IMR-90 (cell line): ENCODE data around the gene DAAM2. TPM values are rescaled to one million over a fixed set of nuclear protein-coding genes. Genes with fewer than 3 reads are reported as not detected.

Experiments used
- ATAC-seq: fragments of 200-7000 bp; cut with Tn5 transposase; 2 replicates; pipeline ENCODE4 v1.9.1; 2020; ENCODE audit warnings: low read depth, mild to moderate bottlenecking, moderate library complexity
- BruUV-seq: library from RNA; stranded (reverse); fragments of 400-500 nt; replicated peaks from 2 replicates; lab custom pipeline; 2021; lab: Mats Ljungman, UMichigan
- CTCF ChIA-PET: fragments of 300-600 bp; formaldehyde crosslinking; extraction: SDS; loops from one replicate; lab custom pipeline; 2021; ENCODE audit warnings: antibody characterized with exemption; lab: Yijun Ruan, JAX
- POLR2A ChIA-PET: fragments of 300-600 bp; sonication (Branson Sonifier 250); formaldehyde crosslinking; loops from one replicate; lab custom pipeline; 2022; ENCODE audit warnings: antibody characterized with exemption; ENCODE audit not compliant: unreplicated experiment; lab: Charles Lee
- DNase-seq: peaks from one replicate; pipeline ENCODE4 v3.0.0; 2013
- H2AFZ ChIP-seq: replicated peaks from 2 replicates; pipeline ENCODE3; 2013; ENCODE audit warnings: low read length, mild to moderate bottlenecking; ENCODE audit not compliant: poor library complexity
- H2AK5ac ChIP-seq: 2 replicates; pipeline ENCODE4 v1.6.1; 2013; ENCODE audit warnings: low read depth, low read length, inconsistent platforms
- H2AK9ac ChIP-seq: replicated peaks from 2 replicates; pipeline ENCODE3; 2013; ENCODE audit warnings: mild to moderate bottlenecking, low read depth, low read length, moderate library complexity; ENCODE audit not compliant: poor library complexity
- H2BK120ac ChIP-seq: 2 replicates; pipeline ENCODE4 v1.6.1; 2013; ENCODE audit warnings: low read depth, low read length, inconsistent platforms
- H2BK15ac ChIP-seq: 3 replicates; pipeline ENCODE4 v1.6.1; 2013; ENCODE audit warnings: low read depth, low read length, inconsistent platforms
- H2BK20ac ChIP-seq: 2 replicates; pipeline ENCODE4 v1.6.1; 2013; ENCODE audit warnings: low read depth, mild to moderate bottlenecking, inconsistent platforms, low read length, moderate library complexity
- H2BK5ac ChIP-seq: 2 replicates; pipeline ENCODE4 v1.6.1; 2013; ENCODE audit warnings: mild to moderate bottlenecking, low read depth, low read length, inconsistent platforms; ENCODE audit not compliant: poor library complexity, severe bottlenecking
- H3K14ac ChIP-seq: replicated peaks from 2 replicates; pipeline ENCODE4 v1.6.1; 2013; ENCODE audit warnings: low read depth, low read length, inconsistent platforms
- H3K18ac ChIP-seq: 2 replicates; pipeline ENCODE4 v1.6.1; 2013; ENCODE audit warnings: low read depth, low read length, control low read depth
- H3K23ac ChIP-seq: 2 replicates; pipeline ENCODE4 v1.6.1; 2013; ENCODE audit warnings: low read depth, low read length, inconsistent platforms
- H3K27ac ChIP-seq: 2 replicates; pipeline ENCODE4 v1.5.1; 2013; ENCODE audit warnings: mild to moderate bottlenecking, control low read depth, low read length; ENCODE audit not compliant: insufficient read depth
- H3K27me3 ChIP-seq: 2 replicates; pipeline ENCODE4 v1.6.1; 2013; ENCODE audit warnings: low read length; ENCODE audit not compliant: control insufficient read depth, insufficient read depth
- H3K36me3 ChIP-seq: 2 replicates; pipeline ENCODE4 v1.6.1; 2013; ENCODE audit warnings: low read length, mixed read lengths; ENCODE audit not compliant: control insufficient read depth, insufficient read depth
- H3K4ac ChIP-seq: 2 replicates; pipeline ENCODE4 v1.6.1; 2013; ENCODE audit warnings: low read depth, low read length, inconsistent platforms
- H3K4me1 ChIP-seq: 2 replicates; pipeline ENCODE4 v1.6.1; 2013; ENCODE audit warnings: low read length, mixed read lengths; ENCODE audit not compliant: control insufficient read depth, insufficient read depth
- H3K4me2 ChIP-seq: 2 replicates; pipeline ENCODE4 v1.6.1; 2013; ENCODE audit warnings: low read depth, mild to moderate bottlenecking, control low read depth, low read length, moderate library complexity
- H3K4me3 ChIP-seq: 2 replicates; pipeline ENCODE4 v1.5.1; 2013; ENCODE audit warnings: low read depth, mild to moderate bottlenecking, control low read depth, low read length, moderate library complexity; ENCODE audit not compliant: insufficient read depth
- H3K56ac ChIP-seq: 2 replicates; pipeline ENCODE4 v1.6.1; 2013; ENCODE audit warnings: low read length, inconsistent platforms; ENCODE audit not compliant: insufficient read depth; ENCODE audit errors: extremely low read depth
- H3K79me1 ChIP-seq, 2 experiments: 2 replicates each; pipeline ENCODE4 v1.6.1; 2013; ENCODE audit warnings: low read length in 2 of 2, inconsistent platforms in 1 of 2, low read depth in 1 of 2
- H3K9ac ChIP-seq: 2 replicates; pipeline ENCODE4 v1.6.1; 2013; ENCODE audit warnings: low read depth, low read length, control low read depth
- H3K9me1 ChIP-seq: 2 replicates; pipeline ENCODE4 v1.6.1; 2013; ENCODE audit warnings: low read length, inconsistent platforms; ENCODE audit not compliant: insufficient read depth
- H3K9me3 ChIP-seq: 2 replicates; pipeline ENCODE4 v1.6.1; 2013; ENCODE audit warnings: low read length; ENCODE audit not compliant: control insufficient read depth, insufficient read depth
- H4K20me1 ChIP-seq: 2 replicates; pipeline ENCODE4 v1.6.1; 2013; ENCODE audit warnings: low read length, inconsistent platforms; ENCODE audit not compliant: insufficient read depth
- H4K5ac ChIP-seq: 2 replicates; pipeline ENCODE4 v1.6.1; 2013; ENCODE audit warnings: mild to moderate bottlenecking, low read depth, low read length, control low read depth
- H4K8ac ChIP-seq, 2 experiments: 2 replicates each; pipeline ENCODE4 v1.6.1; 2013; ENCODE audit warnings: low read depth in 2 of 2, low read length in 2 of 2, control low read depth in 1 of 2, inconsistent platforms in 1 of 2
- H4K91ac ChIP-seq: 2 replicates; pipeline ENCODE4 v1.6.1; 2013; ENCODE audit warnings: low read depth, low read length, inconsistent platforms; ENCODE audit not compliant: insufficient read depth
- BHLHE40 ChIP-seq: fragments of 150-350 bp; IDR thresholded peaks from 2 replicates; pipeline ENCODE4 v1.6.1; 2016; ENCODE audit warnings: mild to moderate bottlenecking, low read depth, low read length
- CEBPB ChIP-seq: IDR thresholded peaks from 2 replicates; pipeline ENCODE4 v1.6.1; 2012; ENCODE audit warnings: low read depth, low read length, improper control_type of control experiment
- CHD1 ChIP-seq: IDR thresholded peaks from 2 replicates; pipeline ENCODE4 v1.6.1; 2012; ENCODE audit warnings: low read depth, low read length, improper control_type of control experiment
- FOS ChIP-seq: fragments of 150-350 bp; IDR thresholded peaks from 2 replicates; pipeline ENCODE4 v1.6.1; 2016; ENCODE audit warnings: low read depth, low read length
- MAFK ChIP-seq: IDR thresholded peaks from 2 replicates; pipeline ENCODE4 v1.6.1; 2012; ENCODE audit warnings: low read depth, low read length, improper control_type of control experiment
- MAZ ChIP-seq: IDR thresholded peaks from 2 replicates; pipeline ENCODE4 v1.6.1; 2012; ENCODE audit warnings: low read depth, mild to moderate bottlenecking, low read length, improper control_type of control experiment, moderate library complexity, borderline replicate concordance
- MXI1 ChIP-seq: IDR thresholded peaks from 2 replicates; pipeline ENCODE4 v1.6.1; 2012; ENCODE audit warnings: low read depth, mild to moderate bottlenecking, low read length, moderate library complexity, borderline replicate concordance
- NFE2L2 ChIP-seq: fragments of 150-350 bp; IDR thresholded peaks from 2 replicates; pipeline ENCODE4 v1.6.1; 2016; ENCODE audit warnings: low read depth, mild to moderate bottlenecking, low read length
- POLR2A ChIP-seq: IDR thresholded peaks from 2 replicates; pipeline ENCODE4 v1.6.1; 2012; ENCODE audit warnings: mild to moderate bottlenecking, low read depth, low read length
- RAD21 ChIP-seq: IDR thresholded peaks from 2 replicates; pipeline ENCODE4 v1.6.1; 2012; ENCODE audit warnings: low read length, improper control_type of control experiment
- RCOR1 ChIP-seq: IDR thresholded peaks from 2 replicates; pipeline ENCODE4 v1.6.1; 2012; ENCODE audit warnings: mild to moderate bottlenecking, low read length, improper control_type of control experiment; ENCODE audit not compliant: insufficient replicate concordance
- RFX5 ChIP-seq: IDR thresholded peaks from 2 replicates; pipeline ENCODE4 v1.8.0; 2012; ENCODE audit warnings: low read depth, mild to moderate bottlenecking, low read length, moderate library complexity
- SMC3 ChIP-seq: fragments of 150-350 bp; IDR thresholded peaks from 2 replicates; pipeline ENCODE4 v1.6.1; 2016; ENCODE audit warnings: low read depth, mild to moderate bottlenecking, antibody characterized with exemption, low read length, moderate library complexity
- WGBS, 2 experiments: methylation state at CpG; one replicate each; pipeline versions ENCODE4 v1.1.5 to v1.1.7; 2013; ENCODE audit warnings: missing lambda C conversion rate in 2 of 2; ENCODE audit not compliant: insufficient read length in 1 of 2; ENCODE audit errors: extremely low coverage in 2 of 2; 5-methylcytosine and 5-hydroxymethylcytosine counted together
- dilution Hi-C: fragments of 300-500 bp; cut with HindIII; formaldehyde crosslinking; loops from one replicate; pipeline ENCODE4 v1.14.3; 2018; ENCODE audit warnings: low sequenced_read_pairs; ENCODE audit not compliant: unreplicated experiment
- in situ Hi-C: fragments of 300-500 bp; cut with MboI; formaldehyde crosslinking; loops from 3 replicates; pipeline ENCODE4 v1.14.3; 2019; ENCODE audit warnings: low sequenced_read_pairs, inconsistent platforms, mixed read lengths
- intact Hi-C: fragments of 100-400 bp; cut with micrococcal nuclease; formaldehyde crosslinking; loops from 2 replicates; pipeline ENCODE4 v1.10.0; 2022
- polyA plus RNA-seq, 3 experiments: library from polyadenylated mRNA; depleted of rRNA; stranded (reverse); fragments of >200 nt; gene quantifications; 2 replicates each; pipeline ENCODE4 v1.2.3, GENCODE V29; 2012; ENCODE audit warnings: low replicate concordance in 1 of 3
- total RNA-seq: library from RNA; depleted of rRNA; stranded (reverse); fragments of >200 nt; gene quantifications from 2 replicates; pipeline ENCODE4 v1.2.3, GENCODE V29; 2012
- TF ChIP-seq, protein P1 (sequence below): fragments of 150-350 bp; IDR thresholded peaks from 2 replicates; pipeline ENCODE4 v1.6.1; 2016; ENCODE audit warnings: low read depth, mild to moderate bottlenecking, low read length, moderate library complexity, borderline replicate concordance
- TF ChIP-seq, protein P2 (sequence below): fragments of 150-350 bp; IDR thresholded peaks from 2 replicates; pipeline ENCODE4 v1.6.1; 2017; ENCODE audit warnings: mild to moderate bottlenecking, antibody characterized with exemption, low read length, low read depth
- TF ChIP-seq, protein P3 (sequence below): conservative IDR thresholded peaks from 2 replicates; pipeline ENCODE4 v1.5.1; 2012; ENCODE audit warnings: mild to moderate bottlenecking, low read depth, low read length, improper control_type of control experiment

DAAM2 gene
- total and polyA plus RNA-seq, 2 of the 4 experiments (the other 2 are of a cell fraction) = 11.2 to 12.9 TPM

DNA sequence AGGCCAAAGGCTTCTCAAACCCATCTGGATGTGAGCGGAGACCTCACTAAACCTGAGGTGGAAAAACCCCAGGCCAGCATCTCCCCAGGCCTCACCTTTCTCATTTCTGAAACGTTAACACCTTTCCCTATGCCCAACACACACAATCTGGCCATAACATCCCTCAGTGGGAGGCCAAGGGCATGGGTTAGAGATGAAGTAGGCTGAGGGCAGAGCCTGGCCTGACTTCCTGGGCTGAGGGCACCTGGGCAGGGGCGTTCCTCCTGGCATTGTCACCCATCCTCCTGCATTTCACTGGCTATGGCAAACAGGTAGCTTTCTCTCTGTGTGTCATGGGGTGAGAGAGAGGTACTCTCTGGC, 133.7 kb downstream of the DAAM2 start:
- POLR2A ChIA-PET = no interaction called here
- peaks cover 11 to 19% of the 10 kb centered on the region in 2 experiments; a peak in 2 of 4 replicates for H3K79me1 ChIP-seq

More for the DNA sequence above, 133.7 kb downstream of the DAAM2 start:
- Histone ChIP-seq H2BK5ac (no peak overlapping the region), H3K4me3 (no peak overlapping the region), H2AK5ac (no peak overlapping the region), H3K27ac (no peak overlapping the region), H3K23ac (no peak overlapping the region), H3K9me3 (no peaks in the 10 kb centered on the region), H4K8ac (no peak overlapping the region), H3K27me3 (no peaks in the 10 kb centered on the region), H3K9ac (no peak overlapping the region), H3K9me1 (no peaks in the 10 kb centered on the region; the same call in 1 of the 2 replicates), H2BK20ac (no peak overlapping the region), H3K4ac (no peak overlapping the region), H3K56ac (no peak overlapping the region), H3K18ac (no peak overlapping the region), H2BK15ac (no peak overlapping the region), H3K36me3 (peaks cover 35% of the 10 kb centered on the region), H2AFZ (no peak overlapping the region), H4K5ac (no peak overlapping the region), H2BK120ac (no peak overlapping the region), H3K4me1 (peaks cover 5% of the 10 kb centered on the region), H3K4me2 (no peak overlapping the region), H4K91ac (no peak overlapping the region), H2AK9ac (no peak overlapping the region), H4K20me1 (no peaks in the 10 kb centered on the region), H3K14ac (no peak overlapping the region)
- BruUV-seq = no TSS peak
- CTCF ChIA-PET = no interaction called here
- no peak for ATAC-seq
- TF ChIP-seq FOS = no peak
- no peak for TF ChIP-seq RAD21
- TF ChIP-seq RFX5 = no peak
- TF ChIP-seq POLR2A = no peak
- TF ChIP-seq CHD1 = no peak
- TF ChIP-seq BHLHE40 = no peak
- TF ChIP-seq RCOR1 = no peak
- no peak for TF ChIP-seq MXI1
- TF ChIP-seq, protein P1, sequence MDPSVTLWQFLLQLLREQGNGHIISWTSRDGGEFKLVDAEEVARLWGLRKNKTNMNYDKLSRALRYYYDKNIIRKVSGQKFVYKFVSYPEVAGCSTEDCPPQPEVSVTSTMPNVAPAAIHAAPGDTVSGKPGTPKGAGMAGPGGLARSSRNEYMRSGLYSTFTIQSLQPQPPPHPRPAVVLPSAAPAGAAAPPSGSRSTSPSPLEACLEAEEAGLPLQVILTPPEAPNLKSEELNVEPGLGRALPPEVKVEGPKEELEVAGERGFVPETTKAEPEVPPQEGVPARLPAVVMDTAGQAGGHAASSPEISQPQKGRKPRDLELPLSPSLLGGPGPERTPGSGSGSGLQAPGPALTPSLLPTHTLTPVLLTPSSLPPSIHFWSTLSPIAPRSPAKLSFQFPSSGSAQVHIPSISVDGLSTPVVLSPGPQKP = no peak
- TF ChIP-seq MAZ = no peak
- TF ChIP-seq SMC3 = no peak
- no peak for TF ChIP-seq CEBPB
- TF ChIP-seq MAFK = no peak
- TF ChIP-seq, protein P2, sequence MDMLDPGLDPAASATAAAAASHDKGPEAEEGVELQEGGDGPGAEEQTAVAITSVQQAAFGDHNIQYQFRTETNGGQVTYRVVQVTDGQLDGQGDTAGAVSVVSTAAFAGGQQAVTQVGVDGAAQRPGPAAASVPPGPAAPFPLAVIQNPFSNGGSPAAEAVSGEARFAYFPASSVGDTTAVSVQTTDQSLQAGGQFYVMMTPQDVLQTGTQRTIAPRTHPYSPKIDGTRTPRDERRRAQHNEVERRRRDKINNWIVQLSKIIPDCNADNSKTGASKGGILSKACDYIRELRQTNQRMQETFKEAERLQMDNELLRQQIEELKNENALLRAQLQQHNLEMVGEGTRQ = no peak
- no peak for TF ChIP-seq NFE2L2
- TF ChIP-seq, protein P3, sequence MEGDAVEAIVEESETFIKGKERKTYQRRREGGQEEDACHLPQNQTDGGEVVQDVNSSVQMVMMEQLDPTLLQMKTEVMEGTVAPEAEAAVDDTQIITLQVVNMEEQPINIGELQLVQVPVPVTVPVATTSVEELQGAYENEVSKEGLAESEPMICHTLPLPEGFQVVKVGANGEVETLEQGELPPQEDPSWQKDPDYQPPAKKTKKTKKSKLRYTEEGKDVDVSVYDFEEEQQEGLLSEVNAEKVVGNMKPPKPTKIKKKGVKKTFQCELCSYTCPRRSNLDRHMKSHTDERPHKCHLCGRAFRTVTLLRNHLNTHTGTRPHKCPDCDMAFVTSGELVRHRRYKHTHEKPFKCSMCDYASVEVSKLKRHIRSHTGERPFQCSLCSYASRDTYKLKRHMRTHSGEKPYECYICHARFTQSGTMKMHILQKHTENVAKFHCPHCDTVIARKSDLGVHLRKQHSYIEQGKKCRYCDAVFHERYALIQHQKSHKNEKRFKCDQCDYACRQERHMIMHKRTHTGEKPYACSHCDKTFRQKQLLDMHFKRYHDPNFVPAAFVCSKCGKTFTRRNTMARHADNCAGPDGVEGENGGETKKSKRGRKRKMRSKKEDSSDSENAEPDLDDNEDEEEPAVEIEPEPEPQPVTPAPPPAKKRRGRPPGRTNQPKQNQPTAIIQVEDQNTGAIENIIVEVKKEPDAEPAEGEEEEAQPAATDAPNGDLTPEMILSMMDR = no peak
- in situ Hi-C loops (no loop called here), intact Hi-C loops (no loop called here), dilution Hi-C loops (no loop called here)
- WGBS, 2 experiments = no CpG with 5 or more reads among the region's 3 CpGs
- DNase-seq = no peak
